GM23338 (cell line): Measurements from ENCODE around the gene NPAS3. TPM values are rescaled to one million over a fixed set of nuclear protein-coding genes. Genes with fewer than 3 reads are reported as not detected.

Source experiments
- ATAC-seq: fragments of 200-7000 bp; cut with Tn5 transposase; 3 replicates; pipeline ENCODE4 v1.9.1; 2020
- DNase-seq: peaks from one replicate; pipeline ENCODE4 v3.0.0-alpha.2; 2015; ENCODE audit warnings: low spot score
- H2AFZ ChIP-seq: fragments of 200-600 bp; sonication (generic); 2 replicates; pipeline ENCODE4 v1.8.0; 2016; ENCODE audit warnings: antibody characterized with exemption, mild to moderate bottlenecking, moderate library complexity
- H3F3A ChIP-seq: fragments of 200-600 bp; sonication (generic); replicated peaks from 2 replicates; pipeline ENCODE4 v1.8.0; 2017; ENCODE audit warnings: antibody characterized with exemption, mixed run types, low read depth
- H3K27ac ChIP-seq: fragments of 200-600 bp; sonication (generic); 2 replicates; pipeline ENCODE4 v1.6.1; 2016; ENCODE audit warnings: low read depth
- H3K27me3 ChIP-seq: fragments of 200-600 bp; sonication (generic); 2 replicates; pipeline ENCODE4 v1.8.0; 2016; ENCODE audit warnings: mild to moderate bottlenecking, mixed run types, moderate library complexity; ENCODE audit not compliant: insufficient read depth
- H3K36me3 ChIP-seq: fragments of 200-600 bp; sonication (generic); 2 replicates; pipeline ENCODE4 v1.8.0; 2016; ENCODE audit warnings: mild to moderate bottlenecking; ENCODE audit not compliant: insufficient read depth
- H3K4me1 ChIP-seq: fragments of 200-600 bp; sonication (generic); 2 replicates; pipeline ENCODE4 v1.8.0; 2016; ENCODE audit warnings: mild to moderate bottlenecking, moderate library complexity; ENCODE audit not compliant: insufficient read depth
- H3K4me2 ChIP-seq: fragments of 200-600 bp; sonication (generic); 2 replicates; pipeline ENCODE4 v1.7.1; 2017; ENCODE audit warnings: mixed run types
- H3K4me3 ChIP-seq: fragments of 200-600 bp; sonication (generic); 2 replicates; pipeline ENCODE4 v1.6.1; 2016; ENCODE audit warnings: mixed run types
- H3K79me2 ChIP-seq: fragments of 200-600 bp; sonication (generic); replicated peaks from 2 replicates; pipeline ENCODE4 v1.8.0; 2017; ENCODE audit warnings: mild to moderate bottlenecking; ENCODE audit not compliant: insufficient read depth
- H3K9me2 ChIP-seq: fragments of 200-600 bp; sonication (generic); 2 replicates; pipeline ENCODE4 v1.8.0; 2017; ENCODE audit not compliant: insufficient read depth
- H4K20me1 ChIP-seq: fragments of 200-600 bp; sonication (generic); replicated peaks from 2 replicates; pipeline ENCODE4 v1.8.0; 2017; ENCODE audit warnings: mild to moderate bottlenecking; ENCODE audit not compliant: insufficient read depth
- H3K27ac Mint-ChIP-seq: 2 replicates; pipeline ENCODE4 v1.8.0; 2020; ENCODE audit warnings: inconsistent platforms, mild to moderate bottlenecking, moderate library complexity, mixed read lengths
- H3K27me3 Mint-ChIP-seq: 3 replicates; pipeline ENCODE4 v1.8.0; 2022; ENCODE audit warnings: low read depth, mild to moderate bottlenecking, moderate library complexity, mixed read lengths, inconsistent platforms; ENCODE audit not compliant: insufficient read depth, poor library complexity
- H3K36me3 Mint-ChIP-seq: 3 replicates; pipeline ENCODE4 v1.8.0; 2021; ENCODE audit warnings: low read depth, mild to moderate bottlenecking, inconsistent platforms, moderate library complexity, mixed read lengths
- H3K4me1 Mint-ChIP-seq: 3 replicates; pipeline ENCODE4 v1.8.0; 2020; ENCODE audit warnings: mild to moderate bottlenecking, inconsistent platforms, mixed read lengths
- H3K4me3 Mint-ChIP-seq: 3 replicates; pipeline ENCODE4 v1.8.0; 2021; ENCODE audit warnings: moderate library complexity, mild to moderate bottlenecking, inconsistent platforms, mixed read lengths
- H3K9me3 Mint-ChIP-seq: 3 replicates; pipeline ENCODE4 v1.8.0; 2020; ENCODE audit warnings: moderate library complexity, mild to moderate bottlenecking, inconsistent platforms, mixed read lengths
- EZH2 ChIP-seq: fragments of 200-600 bp; sonication (generic); IDR thresholded peaks from one replicate; pipeline ENCODE4 v1.8.0; 2017; ENCODE audit warnings: antibody characterized with exemption, mild to moderate bottlenecking, low read depth; ENCODE audit not compliant: unreplicated experiment
- EZH2phosphoT487 ChIP-seq: fragments of 200-600 bp; sonication (generic); IDR thresholded peaks from one replicate; pipeline ENCODE4 v1.8.1; 2018; ENCODE audit warnings: antibody characterized with exemption; ENCODE audit not compliant: unreplicated experiment
- JUNB ChIP-seq: IDR thresholded peaks from one replicate; pipeline ENCODE4 v1.6.1; 2016; ENCODE audit warnings: antibody characterized with exemption; ENCODE audit not compliant: unreplicated experiment
- POLR2AphosphoS5 ChIP-seq: IDR thresholded peaks from 2 replicates; pipeline ENCODE4 v1.6.1; 2016; ENCODE audit warnings: antibody characterized with exemption, low read depth
- STAT1 ChIP-seq: IDR thresholded peaks from one replicate; pipeline ENCODE4 v1.6.1; 2016; ENCODE audit warnings: antibody characterized with exemption; ENCODE audit not compliant: unreplicated experiment
- ZNF114 ChIP-seq: fragments of 250-450 bp; sonication (Bioruptor Pico); IDR thresholded peaks from 2 replicates; pipeline ENCODE4 v1.5.0; 2020; ENCODE audit warnings: mild to moderate bottlenecking, moderate library complexity
- polyA plus RNA-seq: library from polyadenylated mRNA; unstranded; fragments of >200 nt; fragmentation: Nextera tagmentation; extraction: Ambion mirVana; gene quantifications from 2 replicates; pipeline ENCODE4 v1.2.1, GENCODE V29; 2016
- total RNA-seq: library from RNA; depleted of rRNA; stranded (reverse); fragments of >200 nt; shearing (Covaris generic); gene quantifications from 2 replicates; pipeline ENCODE4 v1.2.3, GENCODE V29; 2014
- TF ChIP-seq, protein P1 (sequence below): IDR thresholded peaks from one replicate; pipeline ENCODE4 v1.6.1; 2018; ENCODE audit warnings: antibody characterized with exemption; ENCODE audit not compliant: unreplicated experiment
- TF ChIP-seq, protein P2 (sequence below): fragments of 250-450 bp; sonication (Bioruptor Pico); IDR thresholded peaks from 2 replicates; pipeline ENCODE4 v1.5.0; 2020; ENCODE audit warnings: mild to moderate bottlenecking, moderate library complexity
- TF ChIP-seq, protein P3 (sequence below), 2 experiments: fragments of 200-600 bp in 1 of 2; sonication (generic) in 1 of 2; conservative IDR thresholded peaks; 2 replicates each; pipeline versions ENCODE4 v1.5.1 to v1.6.1; 2016 to 2017; ENCODE audit warnings: antibody characterized with exemption in 2 of 2, low read depth in 2 of 2, mild to moderate bottlenecking in 2 of 2, moderate library complexity in 1 of 2

NPAS3 gene
- total and polyA plus RNA-seq, 2 experiments from 2014 or later, result 0.17 to 0.19 TPM

DNA sequence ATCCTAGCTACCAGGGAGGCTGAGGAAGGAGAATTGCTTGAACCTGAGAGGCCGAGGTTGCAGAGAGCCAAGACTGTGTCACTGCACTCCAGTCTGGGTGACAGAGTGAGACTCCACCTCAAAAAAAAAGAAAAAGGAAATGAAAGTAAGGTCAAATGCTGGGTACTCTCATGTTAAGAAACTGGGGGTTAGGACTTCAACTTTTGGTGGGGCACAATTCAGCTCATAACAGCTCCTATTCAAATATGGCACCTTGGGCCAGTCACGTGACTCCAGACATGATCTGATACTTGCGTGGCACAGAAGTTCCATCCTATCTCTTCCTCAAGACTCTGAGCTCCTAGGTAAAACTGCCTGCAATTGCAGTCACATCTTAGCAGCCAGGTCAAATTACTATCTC is 869.5 kb downstream of the NPAS3 start:
- no peak for ATAC-seq
- TF ChIP-seq JUNB (no peak), EZH2phosphoT487 (no peak)
- Histone ChIP-seq H3K79me2 (no peaks in the 10 kb centered on the region), H3K4me2 (no peak overlapping the region), H3F3A (no peaks in the 10 kb centered on the region), H2AFZ (no peak overlapping the region), H4K20me1 (no peaks in the 10 kb centered on the region; the same call in 1 of the 2 replicates), H3K36me3 (no peaks in the 10 kb centered on the region), H3K4me1 (no peaks in the 10 kb centered on the region), H3K9me2 (peaks cover 11% of the 10 kb centered on the region; the same call in 1 of the 2 replicates), H3K4me3 (no peak overlapping the region), H3K27me3 (no peaks in the 10 kb centered on the region), H3K27ac (no peak overlapping the region)
- Mint-ChIP-seq H3K4me3 (no peak overlapping the region), H3K4me1 (no peaks in the 10 kb centered on the region), H3K9me3 (no peaks in the 10 kb centered on the region), H3K27ac (no peak overlapping the region; the same call in 1 of the 2 replicates), H3K27me3 (no peaks in the 10 kb centered on the region), H3K36me3 (no peaks in the 10 kb centered on the region)
- no peak for DNase-seq

DNA sequence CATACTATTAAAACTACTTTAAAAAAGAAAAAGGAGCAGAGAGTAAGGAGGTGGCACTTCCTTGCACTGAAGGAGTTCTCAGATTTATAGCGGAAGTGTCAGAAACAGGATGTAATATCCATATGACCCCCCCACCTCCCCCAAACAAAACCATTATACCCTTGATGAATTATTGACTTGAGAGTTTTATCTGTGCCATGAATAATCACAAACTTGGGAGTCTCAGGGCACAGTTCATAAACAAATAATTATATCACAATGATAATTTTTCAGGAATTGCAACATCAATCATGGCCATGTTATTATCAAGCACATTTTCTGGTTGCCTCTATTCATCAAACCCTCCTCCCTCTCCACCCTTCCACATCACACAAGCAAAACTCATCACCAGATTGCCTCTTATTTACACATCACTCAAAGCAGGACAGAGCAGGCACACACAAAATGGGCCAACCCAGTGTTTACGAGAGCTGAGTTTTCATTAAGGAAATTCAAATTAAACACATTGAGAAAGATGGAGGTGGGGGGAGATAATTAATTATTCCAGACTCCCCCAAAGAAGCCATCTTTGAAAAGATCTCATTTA is 870.8 kb downstream of the NPAS3 start:
- no peaks in the 10 kb centered on the region for H3K36me3 Mint-ChIP-seq
- Histone ChIP-seq H3K36me3 (no peaks in the 10 kb centered on the region), H3F3A (no peaks in the 10 kb centered on the region), H3K4me2 (no peak overlapping the region), H3K4me1 (no peaks in the 10 kb centered on the region), H4K20me1 (no peaks in the 10 kb centered on the region), H3K27me3 (no peaks in the 10 kb centered on the region), H3K4me3 (no peak overlapping the region), H3K27ac (no peak overlapping the region), H3K9me2 (peaks cover 11% of the 10 kb centered on the region; the same call in 1 of the 2 replicates), H2AFZ (no peak overlapping the region), H3K79me2 (no peaks in the 10 kb centered on the region)
- no peaks in the 10 kb centered on the region for H3K4me1 Mint-ChIP-seq
- no peak overlapping the region for H3K4me3 Mint-ChIP-seq
- ATAC-seq (no peak), DNase-seq (no peak)
- H3K27ac Mint-ChIP-seq, result no peak overlapping the region
- H3K27me3 Mint-ChIP-seq, result no peaks in the 10 kb centered on the region
- no peaks in the 10 kb centered on the region for H3K9me3 Mint-ChIP-seq
- TF ChIP-seq, protein P1, sequence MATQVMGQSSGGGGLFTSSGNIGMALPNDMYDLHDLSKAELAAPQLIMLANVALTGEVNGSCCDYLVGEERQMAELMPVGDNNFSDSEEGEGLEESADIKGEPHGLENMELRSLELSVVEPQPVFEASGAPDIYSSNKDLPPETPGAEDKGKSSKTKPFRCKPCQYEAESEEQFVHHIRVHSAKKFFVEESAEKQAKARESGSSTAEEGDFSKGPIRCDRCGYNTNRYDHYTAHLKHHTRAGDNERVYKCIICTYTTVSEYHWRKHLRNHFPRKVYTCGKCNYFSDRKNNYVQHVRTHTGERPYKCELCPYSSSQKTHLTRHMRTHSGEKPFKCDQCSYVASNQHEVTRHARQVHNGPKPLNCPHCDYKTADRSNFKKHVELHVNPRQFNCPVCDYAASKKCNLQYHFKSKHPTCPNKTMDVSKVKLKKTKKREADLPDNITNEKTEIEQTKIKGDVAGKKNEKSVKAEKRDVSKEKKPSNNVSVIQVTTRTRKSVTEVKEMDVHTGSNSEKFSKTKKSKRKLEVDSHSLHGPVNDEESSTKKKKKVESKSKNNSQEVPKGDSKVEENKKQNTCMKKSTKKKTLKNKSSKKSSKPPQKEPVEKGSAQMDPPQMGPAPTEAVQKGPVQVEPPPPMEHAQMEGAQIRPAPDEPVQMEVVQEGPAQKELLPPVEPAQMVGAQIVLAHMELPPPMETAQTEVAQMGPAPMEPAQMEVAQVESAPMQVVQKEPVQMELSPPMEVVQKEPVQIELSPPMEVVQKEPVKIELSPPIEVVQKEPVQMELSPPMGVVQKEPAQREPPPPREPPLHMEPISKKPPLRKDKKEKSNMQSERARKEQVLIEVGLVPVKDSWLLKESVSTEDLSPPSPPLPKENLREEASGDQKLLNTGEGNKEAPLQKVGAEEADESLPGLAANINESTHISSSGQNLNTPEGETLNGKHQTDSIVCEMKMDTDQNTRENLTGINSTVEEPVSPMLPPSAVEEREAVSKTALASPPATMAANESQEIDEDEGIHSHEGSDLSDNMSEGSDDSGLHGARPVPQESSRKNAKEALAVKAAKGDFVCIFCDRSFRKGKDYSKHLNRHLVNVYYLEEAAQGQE, result no peak
- TF ChIP-seq, protein P2, sequence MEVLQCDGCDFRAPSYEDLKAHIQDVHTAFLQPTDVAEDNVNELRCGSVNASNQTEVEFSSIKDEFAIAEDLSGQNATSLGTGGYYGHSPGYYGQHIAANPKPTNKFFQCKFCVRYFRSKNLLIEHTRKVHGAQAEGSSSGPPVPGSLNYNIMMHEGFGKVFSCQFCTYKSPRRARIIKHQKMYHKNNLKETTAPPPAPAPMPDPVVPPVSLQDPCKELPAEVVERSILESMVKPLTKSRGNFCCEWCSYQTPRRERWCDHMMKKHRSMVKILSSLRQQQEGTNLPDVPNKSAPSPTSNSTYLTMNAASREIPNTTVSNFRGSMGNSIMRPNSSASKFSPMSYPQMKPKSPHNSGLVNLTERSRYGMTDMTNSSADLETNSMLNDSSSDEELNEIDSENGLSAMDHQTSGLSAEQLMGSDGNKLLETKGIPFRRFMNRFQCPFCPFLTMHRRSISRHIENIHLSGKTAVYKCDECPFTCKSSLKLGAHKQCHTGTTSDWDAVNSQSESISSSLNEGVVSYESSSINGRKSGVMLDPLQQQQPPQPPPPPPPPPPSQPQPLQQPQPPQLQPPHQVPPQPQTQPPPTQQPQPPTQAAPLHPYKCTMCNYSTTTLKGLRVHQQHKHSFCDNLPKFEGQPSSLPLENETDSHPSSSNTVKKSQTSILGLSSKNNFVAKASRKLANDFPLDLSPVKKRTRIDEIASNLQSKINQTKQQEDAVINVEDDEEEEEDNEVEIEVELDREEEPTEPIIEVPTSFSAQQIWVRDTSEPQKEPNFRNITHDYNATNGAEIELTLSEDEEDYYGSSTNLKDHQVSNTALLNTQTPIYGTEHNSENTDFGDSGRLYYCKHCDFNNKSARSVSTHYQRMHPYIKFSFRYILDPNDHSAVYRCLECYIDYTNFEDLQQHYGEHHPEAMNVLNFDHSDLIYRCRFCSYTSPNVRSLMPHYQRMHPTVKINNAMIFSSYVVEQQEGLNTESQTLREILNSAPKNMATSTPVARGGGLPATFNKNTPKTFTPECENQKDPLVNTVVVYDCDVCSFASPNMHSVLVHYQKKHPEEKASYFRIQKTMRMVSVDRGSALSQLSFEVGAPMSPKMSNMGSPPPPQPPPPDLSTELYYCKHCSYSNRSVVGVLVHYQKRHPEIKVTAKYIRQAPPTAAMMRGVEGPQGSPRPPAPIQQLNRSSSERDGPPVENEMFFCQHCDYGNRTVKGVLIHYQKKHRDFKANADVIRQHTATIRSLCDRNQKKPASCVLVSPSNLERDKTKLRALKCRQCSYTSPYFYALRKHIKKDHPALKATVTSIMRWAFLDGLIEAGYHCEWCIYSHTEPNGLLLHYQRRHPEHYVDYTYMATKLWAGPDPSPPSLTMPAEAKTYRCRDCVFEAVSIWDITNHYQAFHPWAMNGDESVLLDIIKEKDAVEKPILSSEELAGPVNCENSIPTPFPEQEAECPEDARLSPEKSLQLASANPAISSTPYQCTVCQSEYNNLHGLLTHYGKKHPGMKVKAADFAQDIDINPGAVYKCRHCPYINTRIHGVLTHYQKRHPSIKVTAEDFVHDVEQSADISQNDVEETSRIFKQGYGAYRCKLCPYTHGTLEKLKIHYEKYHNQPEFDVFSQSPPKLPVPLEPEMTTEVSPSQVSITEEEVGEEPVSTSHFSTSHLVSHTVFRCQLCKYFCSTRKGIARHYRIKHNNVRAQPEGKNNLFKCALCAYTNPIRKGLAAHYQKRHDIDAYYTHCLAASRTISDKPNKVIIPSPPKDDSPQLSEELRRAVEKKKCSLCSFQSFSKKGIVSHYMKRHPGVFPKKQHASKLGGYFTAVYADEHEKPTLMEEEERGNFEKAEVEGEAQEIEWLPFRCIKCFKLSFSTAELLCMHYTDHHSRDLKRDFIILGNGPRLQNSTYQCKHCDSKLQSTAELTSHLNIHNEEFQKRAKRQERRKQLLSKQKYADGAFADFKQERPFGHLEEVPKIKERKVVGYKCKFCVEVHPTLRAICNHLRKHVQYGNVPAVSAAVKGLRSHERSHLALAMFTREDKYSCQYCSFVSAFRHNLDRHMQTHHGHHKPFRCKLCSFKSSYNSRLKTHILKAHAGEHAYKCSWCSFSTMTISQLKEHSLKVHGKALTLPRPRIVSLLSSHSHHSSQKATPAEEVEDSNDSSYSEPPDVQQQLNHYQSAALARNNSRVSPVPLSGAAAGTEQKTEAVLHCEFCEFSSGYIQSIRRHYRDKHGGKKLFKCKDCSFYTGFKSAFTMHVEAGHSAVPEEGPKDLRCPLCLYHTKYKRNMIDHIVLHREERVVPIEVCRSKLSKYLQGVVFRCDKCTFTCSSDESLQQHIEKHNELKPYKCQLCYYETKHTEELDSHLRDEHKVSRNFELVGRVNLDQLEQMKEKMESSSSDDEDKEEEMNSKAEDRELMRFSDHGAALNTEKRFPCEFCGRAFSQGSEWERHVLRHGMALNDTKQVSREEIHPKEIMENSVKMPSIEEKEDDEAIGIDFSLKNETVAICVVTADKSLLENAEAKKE (CRISPR knock-in tag), result no peak
- TF ChIP-seq, protein P3, sequence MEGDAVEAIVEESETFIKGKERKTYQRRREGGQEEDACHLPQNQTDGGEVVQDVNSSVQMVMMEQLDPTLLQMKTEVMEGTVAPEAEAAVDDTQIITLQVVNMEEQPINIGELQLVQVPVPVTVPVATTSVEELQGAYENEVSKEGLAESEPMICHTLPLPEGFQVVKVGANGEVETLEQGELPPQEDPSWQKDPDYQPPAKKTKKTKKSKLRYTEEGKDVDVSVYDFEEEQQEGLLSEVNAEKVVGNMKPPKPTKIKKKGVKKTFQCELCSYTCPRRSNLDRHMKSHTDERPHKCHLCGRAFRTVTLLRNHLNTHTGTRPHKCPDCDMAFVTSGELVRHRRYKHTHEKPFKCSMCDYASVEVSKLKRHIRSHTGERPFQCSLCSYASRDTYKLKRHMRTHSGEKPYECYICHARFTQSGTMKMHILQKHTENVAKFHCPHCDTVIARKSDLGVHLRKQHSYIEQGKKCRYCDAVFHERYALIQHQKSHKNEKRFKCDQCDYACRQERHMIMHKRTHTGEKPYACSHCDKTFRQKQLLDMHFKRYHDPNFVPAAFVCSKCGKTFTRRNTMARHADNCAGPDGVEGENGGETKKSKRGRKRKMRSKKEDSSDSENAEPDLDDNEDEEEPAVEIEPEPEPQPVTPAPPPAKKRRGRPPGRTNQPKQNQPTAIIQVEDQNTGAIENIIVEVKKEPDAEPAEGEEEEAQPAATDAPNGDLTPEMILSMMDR (conservative IDR thresholded peaks at IDR 0.05; ENCODE audit: low read depth in 2 of 2), result no peak
- TF ChIP-seq JUNB, result no peak
- TF ChIP-seq STAT1, result no peak
- no peak for TF ChIP-seq POLR2AphosphoS5
- TF ChIP-seq ZNF114 (CRISPR knock-in tag), result no peak
- no peak for TF ChIP-seq EZH2phosphoT487
- TF ChIP-seq EZH2, result no peak
